Measurements from ENCODE around the gene CELA2A.
"Not testable (repeated sequence)": the region's sequence is repeated elsewhere in the genome, so short reads cannot be mapped to it uniquely, and the experiment has no call there.

Gene CELA2A

DNA sequence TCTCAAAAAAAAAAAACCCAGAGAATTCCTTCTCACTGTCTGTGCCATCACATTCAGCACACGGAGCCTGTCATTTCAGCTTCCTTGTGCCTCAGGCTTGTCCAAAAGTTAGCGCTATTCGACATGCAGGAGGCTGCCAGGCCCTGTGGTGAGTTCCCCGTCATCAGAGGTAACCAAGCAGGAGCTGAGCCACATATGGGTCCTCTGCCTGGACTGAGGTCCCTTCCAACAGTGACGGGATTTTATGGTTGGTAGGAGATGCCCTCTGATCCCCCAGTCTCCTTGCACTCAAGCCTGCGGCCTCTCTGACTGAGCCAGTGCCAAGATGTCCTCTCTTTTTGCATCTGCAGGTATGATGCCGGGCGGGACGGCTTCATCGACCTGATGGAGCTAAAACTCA lies 31.0 kb upstream of the CELA2A start:
- no peak for DNase-seq (ENCODE audit: low read depth)

DNA sequence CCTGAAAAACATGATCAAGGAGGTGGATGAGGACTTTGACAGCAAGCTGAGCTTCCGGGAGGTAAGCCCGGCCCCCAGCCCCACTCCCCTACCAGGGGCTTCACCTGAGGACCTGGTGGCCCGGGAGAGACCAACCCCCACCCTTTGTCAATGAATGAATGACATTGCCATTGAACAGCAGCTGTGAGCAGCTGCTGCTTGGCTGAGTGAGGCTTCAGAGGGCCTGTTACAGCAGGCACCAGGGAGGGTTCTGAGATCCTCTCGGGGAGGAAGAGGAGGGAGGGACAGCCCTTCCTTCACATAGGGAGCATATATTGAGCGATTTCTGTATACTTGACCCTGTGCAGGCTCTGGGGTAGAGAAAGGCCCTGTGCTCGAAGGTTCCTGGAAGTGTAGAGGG lies 30.6 kb upstream of the CELA2A start:
- no peak for DNase-seq (ENCODE audit: low read depth)

DNA sequence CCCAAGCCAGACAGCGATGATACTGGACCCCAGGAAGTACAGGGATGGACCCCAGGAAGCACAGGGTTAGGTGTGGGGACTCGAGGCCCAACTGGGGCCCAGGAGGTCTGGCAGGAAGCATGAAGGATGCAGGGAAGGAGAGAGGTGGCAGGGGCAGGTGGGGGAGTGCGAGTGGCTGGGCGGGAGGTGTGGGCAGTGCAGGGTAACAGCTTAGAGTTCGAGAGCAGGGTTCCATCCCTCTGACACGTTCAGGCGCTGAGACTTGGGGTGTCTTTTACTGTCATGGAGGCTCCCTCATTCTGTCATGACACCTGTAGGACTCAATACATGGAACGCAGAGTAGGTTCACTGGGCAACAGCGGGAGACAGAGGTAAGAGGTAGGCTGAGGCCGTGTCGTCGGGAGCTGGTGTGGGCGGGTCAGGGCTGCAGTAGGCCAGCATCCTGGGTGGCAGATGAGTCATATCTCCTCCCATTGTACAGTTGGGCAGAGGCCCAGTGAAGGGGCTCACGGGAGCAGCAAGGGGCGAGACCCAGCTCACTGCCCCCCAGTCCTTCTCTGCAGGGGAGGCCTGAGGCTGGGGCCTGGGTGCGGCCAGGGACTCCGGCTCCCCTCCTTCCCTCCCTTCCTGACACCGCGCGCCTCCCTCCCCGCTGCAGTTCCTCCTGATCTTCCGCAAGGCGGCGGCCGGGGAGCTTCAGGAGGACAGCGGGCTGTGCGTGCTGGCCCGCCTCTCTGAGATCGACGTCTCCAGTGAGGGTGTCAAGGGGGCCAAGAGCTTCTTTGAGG lies 29.8 kb upstream of the CELA2A start:
- DNase-seq (ENCODE audit: low read depth) = no peak

DNA sequence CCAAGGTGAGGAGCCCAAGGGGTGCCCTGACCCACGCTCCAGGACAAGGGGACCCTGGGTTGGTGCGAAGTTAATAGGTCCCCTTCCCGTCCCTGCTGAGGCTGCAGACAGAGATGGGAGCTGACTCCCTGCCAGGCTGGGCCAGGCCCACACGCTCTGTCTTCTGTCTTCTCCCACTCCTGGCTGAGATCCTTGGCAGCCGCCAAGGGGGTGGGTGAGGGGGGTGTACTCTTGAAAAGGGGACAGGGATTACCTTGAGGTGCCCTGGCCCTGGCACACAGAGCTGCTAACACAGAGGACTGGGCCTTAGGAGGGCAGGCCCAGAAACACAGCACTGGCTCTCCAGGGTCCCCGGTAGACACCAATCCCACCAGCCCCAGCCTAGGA lies 29.3 kb upstream of the CELA2A start:
- DNase-seq (ENCODE audit: low read depth) = no peak

DNA sequence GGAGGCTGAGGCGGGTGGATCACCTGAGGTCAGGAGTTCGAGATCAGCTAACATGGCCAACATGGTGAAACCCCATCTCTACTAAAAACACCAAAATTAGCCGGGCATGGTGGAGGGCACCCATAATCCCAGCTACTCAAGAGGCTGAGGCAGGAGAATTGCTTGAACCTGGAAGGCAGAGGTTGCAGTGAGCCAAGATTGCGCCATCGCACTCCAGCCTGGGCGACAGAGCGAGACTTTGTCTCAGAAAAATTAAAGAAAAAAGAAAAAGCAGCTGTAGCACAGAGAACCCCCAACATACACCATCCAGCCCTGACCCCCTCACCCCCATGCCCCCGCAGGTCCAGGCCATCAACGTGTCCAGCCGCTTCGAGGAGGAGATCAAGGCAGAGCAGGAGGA lies 28.3 kb upstream of the CELA2A start:
- DNase-seq (ENCODE audit: low read depth) = not testable (repeated sequence)

DNA sequence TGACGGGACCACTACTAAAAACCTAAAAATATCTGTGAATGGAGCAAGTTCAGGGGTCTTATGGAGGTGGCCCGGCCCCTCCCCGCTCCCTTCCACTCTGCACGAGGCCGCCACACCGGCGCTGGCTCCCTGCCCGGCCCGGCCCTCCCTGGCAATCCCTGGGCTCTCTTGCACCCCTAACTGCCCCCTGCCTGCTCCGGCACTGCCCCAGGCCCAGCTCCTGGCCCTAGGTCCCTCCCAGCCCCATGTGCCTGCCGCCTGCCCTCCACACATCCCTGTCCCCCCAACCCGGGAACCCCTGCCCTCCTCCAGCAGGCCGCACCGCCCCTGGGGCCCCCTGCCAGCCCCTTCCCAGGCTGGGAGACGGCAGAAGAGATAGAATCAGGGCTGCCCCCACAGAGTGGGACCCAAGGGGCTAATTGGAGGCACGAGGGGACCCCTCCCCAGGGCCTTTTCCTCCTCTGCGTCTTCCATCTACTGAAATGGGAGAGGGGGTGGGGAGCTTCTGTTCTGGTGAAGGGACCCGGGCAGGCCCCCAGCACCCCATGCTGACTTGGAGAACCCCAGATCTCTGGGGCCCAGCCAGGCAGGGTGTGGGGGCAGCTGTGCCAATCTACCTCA lies 27.6 kb upstream of the CELA2A start:
- DNase-seq (ENCODE audit: low read depth) = no peak

DNA sequence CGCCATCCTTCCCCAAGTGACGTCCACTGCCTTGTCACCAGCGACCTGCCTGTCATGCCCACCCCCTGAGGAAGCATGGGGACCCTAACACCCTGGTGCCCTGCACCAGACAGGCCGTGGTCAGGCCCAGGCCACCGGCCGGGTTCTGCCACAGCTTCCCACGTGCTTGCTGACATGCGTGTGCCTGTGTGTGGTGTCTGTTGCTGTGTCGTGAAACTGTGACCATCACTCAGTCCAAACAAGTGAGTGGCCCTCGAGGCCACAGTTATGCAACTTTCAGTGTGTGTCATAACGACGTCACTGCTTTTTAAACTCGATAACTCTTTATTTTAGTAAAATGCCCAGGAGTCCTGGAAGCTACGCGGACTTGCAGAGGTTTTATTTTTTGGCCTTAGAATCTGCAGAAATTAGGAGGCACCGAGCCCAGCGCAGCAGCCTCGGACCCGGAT lies 26.8 kb upstream of the CELA2A start:
- no peak for DNase-seq (ENCODE audit: low read depth)

DNA sequence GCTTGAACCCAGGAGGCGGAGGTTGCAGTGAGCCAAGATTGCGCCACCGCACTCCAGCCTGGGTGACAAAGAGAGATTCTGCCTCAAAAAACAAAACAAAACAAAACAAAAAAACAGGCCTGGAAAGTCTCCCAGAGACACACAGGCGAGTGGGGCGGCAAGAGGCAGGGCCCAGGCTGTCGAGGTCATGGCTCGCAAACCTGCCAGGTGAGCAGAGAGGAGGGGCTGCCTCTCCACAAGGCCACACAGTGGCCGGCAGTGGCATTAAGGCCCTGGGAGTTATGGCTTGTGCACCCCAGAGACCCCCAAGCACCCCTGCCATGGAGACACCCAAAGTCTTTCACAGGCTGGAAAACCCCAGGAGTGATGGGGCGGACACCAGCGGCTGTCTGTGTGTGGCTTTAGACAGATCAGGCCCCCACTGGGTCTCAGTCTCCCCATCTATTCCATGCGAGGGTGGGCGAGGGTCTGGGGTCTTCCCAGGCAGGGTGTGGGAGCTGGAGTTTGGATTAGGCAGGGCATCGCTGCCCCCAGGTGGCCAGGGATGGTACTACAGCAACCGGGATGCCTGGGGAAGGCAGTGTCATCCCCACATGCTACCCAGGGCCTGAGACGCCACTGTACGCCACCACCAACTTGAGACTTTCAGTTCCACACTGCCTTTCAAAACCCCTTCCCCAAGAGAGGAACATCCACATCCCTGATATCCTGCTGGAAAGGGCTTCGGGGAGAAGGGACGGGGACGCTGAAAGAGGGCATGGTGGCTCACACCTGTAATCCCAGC lies 25.6 kb upstream of the CELA2A start:
- no peak for DNase-seq (ENCODE audit: low read depth)

DNA sequence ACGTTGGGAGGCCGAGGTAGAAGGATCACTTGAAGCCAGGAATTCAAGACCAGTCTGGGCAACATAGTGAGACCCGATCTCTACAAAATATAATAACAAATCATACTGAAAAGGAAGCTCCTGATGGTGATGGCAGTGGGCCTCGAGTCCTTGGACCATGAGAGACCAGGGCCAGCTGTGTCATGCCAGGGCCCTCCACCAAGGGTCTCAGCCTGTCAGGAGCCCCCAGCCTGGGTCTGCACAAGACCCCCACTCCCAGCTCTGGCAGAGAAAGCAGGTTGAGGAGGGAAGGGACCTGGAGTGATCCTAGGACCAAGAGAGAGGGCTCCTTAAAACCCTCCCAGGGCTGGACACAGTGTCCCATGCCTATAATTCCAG lies 25.0 kb upstream of the CELA2A start:
- DNase-seq (ENCODE audit: low read depth) = no peak

DNA sequence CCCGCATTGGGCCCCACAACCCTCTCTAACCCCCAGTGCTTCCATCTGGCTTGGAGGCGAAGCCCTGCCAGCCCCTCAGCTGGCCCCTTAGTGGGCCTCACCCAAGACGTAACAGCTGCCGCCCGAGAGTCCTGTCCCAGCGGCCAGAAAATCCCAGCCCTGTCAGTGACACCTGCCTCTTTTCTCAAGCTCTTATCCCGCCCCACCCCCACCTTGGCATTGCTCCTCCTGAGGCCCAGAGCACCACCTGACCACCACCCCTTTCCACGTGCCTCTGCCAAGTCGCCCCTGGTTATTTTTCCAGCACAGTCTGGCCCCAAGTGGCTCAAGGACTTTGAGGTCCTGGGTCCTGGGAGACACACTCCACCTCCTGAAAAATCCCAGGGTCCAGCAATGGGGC lies 24.2 kb upstream of the CELA2A start:
- DNase-seq (ENCODE audit: low read depth) = no peak

DNA sequence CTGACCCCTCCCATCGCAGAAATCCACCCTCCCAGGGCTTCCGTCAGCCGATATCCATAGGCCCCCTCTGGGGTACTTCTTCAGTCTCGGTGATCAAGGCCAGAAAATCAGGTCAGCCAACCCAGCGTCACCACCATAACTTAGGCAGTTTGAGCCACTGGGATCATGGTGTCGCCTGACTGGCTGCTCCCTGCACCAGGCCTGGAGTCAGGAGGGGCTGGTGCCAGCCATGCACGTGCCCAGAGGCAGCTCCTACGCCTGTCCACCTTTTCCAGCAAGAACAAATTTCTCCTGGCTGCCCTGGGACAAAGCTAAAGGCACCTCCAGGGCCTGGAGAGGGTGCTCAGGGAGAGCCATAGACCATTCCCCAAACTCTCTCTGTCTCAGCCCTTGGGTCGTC lies 23.1 kb upstream of the CELA2A start:
- no peak for DNase-seq (ENCODE audit: low read depth)

DNA sequence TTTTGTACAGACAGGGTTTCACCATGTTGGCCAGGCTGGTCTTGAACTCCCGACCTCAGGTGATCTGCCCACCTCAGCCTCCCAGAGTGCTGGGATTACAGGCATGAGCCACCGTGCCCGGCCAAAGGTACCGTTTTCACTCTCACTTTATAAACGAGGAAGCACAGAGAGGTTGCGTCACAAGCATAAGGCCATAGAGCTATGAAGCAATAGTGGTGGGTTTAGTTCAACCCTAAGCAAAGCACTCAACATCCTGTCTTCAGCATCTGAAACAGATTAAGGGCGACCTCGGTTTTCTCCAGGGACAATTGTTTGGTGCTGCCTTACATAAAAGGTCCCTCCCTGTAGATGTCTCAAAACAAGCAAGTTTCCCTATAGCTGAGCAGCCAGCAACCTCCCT lies 21.8 kb upstream of the CELA2A start:
- DNase-seq (ENCODE audit: low read depth) = peak; percentile 50

DNA sequence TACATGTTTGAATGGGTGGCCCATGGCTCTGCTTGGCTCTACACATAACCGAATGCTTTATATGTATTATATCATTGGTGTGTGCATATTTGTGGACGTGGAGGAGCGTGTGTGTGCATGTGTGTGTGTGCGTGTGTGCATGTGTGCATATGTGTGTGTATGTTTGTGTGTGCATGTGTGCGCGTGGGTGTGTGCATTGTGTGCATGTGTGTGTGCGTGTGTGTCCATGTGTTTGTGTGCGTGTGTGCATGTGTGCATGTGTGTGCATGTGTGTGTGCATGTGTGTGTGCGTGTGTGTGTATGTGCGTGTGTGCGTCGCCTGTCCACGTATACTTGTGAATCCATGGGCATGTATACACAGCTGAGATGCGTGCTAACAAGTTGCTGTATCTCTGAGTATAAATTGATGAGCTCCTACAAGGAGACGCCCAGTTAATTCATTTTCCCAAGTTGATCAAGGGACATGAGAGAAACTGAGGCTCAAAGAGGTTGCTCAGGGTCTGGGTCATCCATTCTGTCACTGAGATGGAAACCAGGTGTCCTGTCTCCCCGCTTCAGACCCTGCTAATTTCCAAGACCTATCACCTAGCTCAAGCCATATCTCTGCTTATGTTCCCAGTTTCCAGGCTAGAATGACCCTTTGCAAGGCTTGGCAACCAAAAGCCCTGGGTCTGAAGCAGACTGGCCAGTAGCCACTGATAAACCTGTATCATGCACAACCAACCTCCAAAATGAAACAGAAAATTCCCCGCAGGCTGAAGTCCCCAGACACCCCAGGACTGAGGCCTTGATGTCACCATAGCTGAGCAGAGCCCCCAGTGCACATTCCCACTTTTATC lies 21.1 kb upstream of the CELA2A start:
- DNase-seq (ENCODE audit: low read depth) = no peak

DNA sequence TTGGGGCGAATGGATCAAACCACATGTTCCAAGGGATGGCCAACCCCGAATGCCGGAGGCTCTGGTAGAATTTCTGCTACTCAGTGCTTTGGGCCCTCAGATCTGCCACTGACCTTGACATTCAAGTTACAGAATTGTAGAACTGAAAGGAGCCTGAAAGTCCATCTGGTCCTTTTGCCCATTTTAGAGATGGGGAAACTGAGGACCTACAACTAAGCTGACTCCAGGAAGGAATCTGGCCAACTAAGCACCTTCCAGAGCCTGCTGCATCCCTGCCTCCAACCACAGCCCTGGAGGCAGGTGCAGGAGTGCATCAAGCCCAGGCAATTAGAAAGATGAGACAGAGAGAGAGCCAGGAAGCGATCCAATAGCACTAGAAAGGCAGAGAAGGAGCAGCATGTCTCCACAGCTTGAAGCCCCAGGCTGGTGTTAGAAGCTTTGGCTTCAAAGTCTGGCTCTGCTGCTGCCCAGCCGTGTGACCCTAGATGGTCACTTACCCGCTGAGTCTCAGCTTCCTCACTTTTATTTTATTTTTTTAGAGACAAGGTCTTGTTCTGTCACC lies 19.6 kb upstream of the CELA2A start:
- no peak for DNase-seq (ENCODE audit: low read depth)

DNA sequence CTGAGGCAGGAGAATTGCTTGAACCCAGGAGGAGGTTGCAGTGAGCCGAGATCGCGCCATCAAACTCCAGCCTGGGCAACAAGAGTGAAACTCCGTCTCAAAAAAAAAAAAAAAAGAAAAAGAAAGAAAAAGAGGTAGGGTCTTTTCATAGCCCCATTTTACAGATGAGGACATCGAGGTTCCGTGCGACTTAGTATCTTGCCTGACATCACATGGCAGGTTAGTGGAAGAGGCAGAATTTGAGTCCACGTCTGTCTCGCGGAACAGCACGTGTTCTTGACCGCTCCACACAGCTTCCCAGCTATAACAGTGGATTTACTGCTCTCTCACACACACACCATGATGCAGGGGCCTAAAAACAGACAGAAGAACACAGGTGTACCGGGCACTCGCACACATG lies 17.2 kb upstream of the CELA2A start:
- DNase-seq (ENCODE audit: low read depth) = no peak

DNA sequence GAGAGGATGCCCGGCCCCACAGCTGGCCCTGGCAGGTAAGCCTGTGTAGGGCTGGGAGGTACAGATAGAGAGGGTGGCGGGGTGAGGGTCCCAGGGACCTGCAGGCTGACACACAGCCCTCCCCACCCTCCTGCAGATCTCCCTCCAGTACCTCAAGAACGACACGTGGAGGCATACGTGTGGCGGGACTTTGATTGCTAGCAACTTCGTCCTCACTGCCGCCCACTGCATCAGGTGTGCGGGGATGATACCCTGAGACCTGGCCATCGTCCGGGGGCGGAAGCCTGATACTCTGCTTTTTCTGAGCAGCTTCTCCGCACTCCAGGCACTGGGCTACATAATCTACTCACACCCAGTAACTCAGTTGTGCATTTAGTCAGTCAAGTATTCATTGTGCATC lies 16.2 kb upstream of the CELA2A start:
- DNase-seq (ENCODE audit: low read depth) = no peak

DNA sequence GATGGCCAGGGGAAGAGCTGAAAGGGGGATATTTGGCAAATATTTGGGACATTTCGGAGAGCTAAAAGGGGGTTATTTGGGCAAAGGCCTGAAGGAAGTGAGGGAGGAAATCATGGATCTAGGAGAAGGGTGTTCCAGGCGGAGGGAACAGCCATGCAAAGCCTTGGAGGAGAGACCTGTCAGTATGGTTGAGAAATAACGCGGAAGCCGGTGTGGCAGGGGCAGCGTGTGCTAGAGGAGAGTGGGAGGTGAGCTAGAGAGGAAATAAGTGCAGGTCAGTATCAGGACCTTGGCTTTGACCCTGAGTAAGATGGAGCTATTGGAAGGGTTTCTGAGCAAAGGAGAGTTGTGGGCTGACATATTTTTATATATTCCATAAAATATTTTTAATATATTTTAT lies 15.3 kb upstream of the CELA2A start:
- no peak for DNase-seq (ENCODE audit: low read depth)

DNA sequence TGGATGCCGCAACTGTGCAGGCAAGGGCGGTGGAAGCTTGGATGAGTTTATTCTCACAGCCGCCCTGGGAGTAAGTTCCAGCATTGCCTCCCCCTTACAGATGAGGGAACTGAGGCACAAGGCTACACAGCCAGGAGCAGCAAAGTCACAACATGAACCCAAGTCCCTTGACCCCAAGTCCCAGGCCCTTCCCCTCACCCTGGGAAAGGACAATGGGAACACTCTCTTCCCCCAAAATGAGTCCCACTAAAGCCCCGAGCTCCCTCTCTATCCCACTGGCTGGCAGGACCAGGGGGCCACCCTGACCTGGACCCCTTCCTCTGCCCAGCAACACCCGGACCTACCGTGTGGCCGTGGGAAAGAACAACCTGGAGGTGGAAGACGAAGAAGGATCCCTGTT lies 14.4 kb upstream of the CELA2A start:
- DNase-seq (ENCODE audit: low read depth) = no peak

DNA sequence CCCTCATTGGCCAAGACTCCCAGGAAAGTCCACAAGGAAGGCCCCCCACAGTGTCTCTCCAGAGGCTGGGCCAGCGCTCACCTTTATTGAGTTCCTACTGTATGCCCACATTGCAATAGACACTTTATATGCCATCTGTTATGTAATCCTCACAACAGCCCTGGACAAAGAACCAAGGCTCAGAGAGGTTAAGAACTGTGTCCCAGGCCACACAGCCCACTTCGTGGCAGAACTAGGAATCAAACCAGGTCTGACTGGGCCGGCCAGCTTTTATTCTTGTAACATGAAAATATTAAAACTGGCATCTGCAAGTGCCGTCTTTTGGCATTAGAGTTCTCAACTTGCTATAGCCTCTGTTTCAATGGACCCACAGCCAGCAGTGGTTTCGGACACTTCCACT lies 13.8 kb upstream of the CELA2A start:
- no peak for DNase-seq (ENCODE audit: low read depth)

DNA sequence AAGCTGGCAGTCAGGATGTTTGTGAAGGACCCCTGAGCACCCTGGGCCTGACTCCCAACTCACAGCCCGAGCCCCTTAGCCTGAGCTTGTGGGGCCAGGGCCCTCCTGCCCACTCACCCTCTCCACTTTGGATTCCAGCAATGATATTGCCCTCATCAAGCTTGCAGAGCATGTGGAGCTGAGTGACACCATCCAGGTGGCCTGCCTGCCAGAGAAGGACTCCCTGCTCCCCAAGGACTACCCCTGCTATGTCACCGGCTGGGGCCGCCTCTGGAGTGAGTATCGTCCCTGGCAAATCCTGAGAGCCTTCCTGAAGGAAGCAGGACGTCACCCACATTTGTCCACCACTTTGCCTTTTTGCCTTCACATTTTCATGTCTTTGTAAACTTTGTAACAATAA lies 13.3 kb upstream of the CELA2A start:
- DNase-seq (ENCODE audit: low read depth) = no peak

DNA sequence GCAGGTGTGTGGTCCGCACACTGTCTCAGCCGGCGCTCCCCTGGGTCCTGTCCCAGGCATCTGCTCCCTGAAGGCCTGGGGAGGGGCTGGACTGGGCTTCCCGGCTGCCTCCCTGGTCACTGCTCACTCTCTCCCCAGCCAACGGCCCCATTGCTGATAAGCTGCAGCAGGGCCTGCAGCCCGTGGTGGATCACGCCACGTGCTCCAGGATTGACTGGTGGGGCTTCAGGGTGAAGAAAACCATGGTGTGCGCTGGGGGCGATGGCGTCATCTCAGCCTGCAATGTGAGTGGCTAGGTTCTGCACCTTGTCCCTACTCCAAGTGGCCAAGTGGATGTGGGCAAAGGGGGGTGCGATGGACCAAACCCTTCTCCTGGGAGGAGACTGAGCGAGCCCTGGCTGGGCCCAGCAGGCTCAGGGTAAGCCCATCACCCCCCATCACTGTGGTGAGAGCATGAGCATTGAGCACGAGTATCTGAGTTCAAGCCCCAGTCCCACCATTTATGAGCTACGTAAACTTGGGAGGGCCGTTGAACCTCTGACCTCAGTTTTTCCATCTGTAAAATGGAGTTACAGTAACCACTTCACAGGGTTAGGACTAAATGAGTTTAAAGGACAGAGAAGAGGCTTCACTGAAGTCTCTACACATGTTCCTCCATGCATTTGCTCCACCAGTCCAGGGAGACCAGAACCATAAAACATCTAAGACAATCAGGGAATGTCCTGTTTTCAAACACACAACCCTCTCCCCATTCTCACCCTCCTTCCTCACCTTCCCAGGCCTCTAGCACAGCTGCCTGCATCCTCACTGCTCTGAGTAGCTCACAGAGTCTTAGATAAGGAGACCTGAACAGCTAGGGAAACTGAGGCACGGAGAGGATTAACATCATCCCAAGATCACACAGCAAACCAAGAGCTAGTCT lies 11.8 kb upstream of the CELA2A start:
- DNase-seq (ENCODE audit: low read depth) = no peak
